Sigmoid colon (tissue), 7 donors: ENCODE results near the gene SELENOV. TPM values are rescaled to one million over a fixed set of nuclear protein-coding genes. Genes with fewer than 3 reads are reported as not detected.

Experiments used
- DNase-seq: peaks from one replicate; pipeline ENCODE4 v3.0.0-alpha.2; 2019
- H3K27ac ChIP-seq, 4 donors: fragments of 200-600 bp; sonication (generic); one replicate each; pipeline ENCODE4 v1.5.1; 2016 to 2019; ENCODE audit warnings: mild to moderate bottlenecking in 1 of 4
- H3K27me3 ChIP-seq, 3 donors: fragments of 200-600 bp; sonication (generic); one replicate each; pipeline ENCODE4 v1.5.1; 2019; ENCODE audit warnings: mild to moderate bottlenecking in 1 of 3
- H3K36me3 ChIP-seq, 4 donors: fragments of 200-600 bp; sonication (generic); one replicate each; pipeline ENCODE4 v1.5.1; 2016 to 2019
- H3K4me1 ChIP-seq, 4 donors: fragments of 200-600 bp; sonication (generic); one replicate each; pipeline ENCODE4 v1.5.1; 2017 to 2019
- H3K4me3 ChIP-seq, 4 donors: fragments of 200-600 bp; sonication (generic); one replicate each; pipeline ENCODE4 v1.5.1; 2017 to 2019; ENCODE audit warnings: mild to moderate bottlenecking in 2 of 4, moderate library complexity in 1 of 4
- H3K9me3 ChIP-seq, 4 donors: fragments of 200-600 bp in 3 of 4; sonication (generic) in 3 of 4; one replicate each; pipeline versions ENCODE4 v1.5.1 to v1.6.1; 2013 to 2019
- CTCF ChIP-seq, 4 experiments: fragments of 450-650 bp in 3 of 4; fragments of 200-600 bp in 1 of 4; IDR thresholded peaks; one replicate each; pipeline ENCODE4 v1.5.1; 2016 to 2019; ENCODE audit warnings: antibody characterized with exemption in 4 of 4, mild to moderate bottlenecking in 3 of 4, moderate library complexity in 2 of 4
- EP300 ChIP-seq, 4 donors: sonication (generic); formaldehyde crosslinking; IDR thresholded peaks; one replicate each; pipeline ENCODE4 v1.6.1; 2017; ENCODE audit warnings: antibody characterized with exemption in 4 of 4
- POLR2A ChIP-seq, 2 donors: fragments of 450-650 bp; IDR thresholded peaks; one replicate each; pipeline ENCODE4 v1.6.1; 2016; ENCODE audit warnings: antibody characterized with exemption in 2 of 2, mild to moderate bottlenecking in 2 of 2, moderate library complexity in 2 of 2
- POLR2AphosphoS5 ChIP-seq, 4 donors: sonication (generic); formaldehyde crosslinking; IDR thresholded peaks; one replicate each; pipeline ENCODE4 v1.6.1; 2017; ENCODE audit warnings: antibody characterized with exemption in 4 of 4
- WGBS, 2 donors: extraction: QIAGEN DNeasy Blood & Tissue Kit; methylation state at CpG; one replicate each; pipeline ENCODE4 v1.1.7; 2013; 5-methylcytosine and 5-hydroxymethylcytosine counted together
- intact Hi-C: fragments of 100-400 bp; cut with DNase I; formaldehyde crosslinking; loops from one replicate; pipeline ENCODE4 v1.15.1; 2023
- polyA plus RNA-seq, 3 donors: library from polyadenylated mRNA; stranded (reverse); fragments of 200-250 nt; gene quantifications; one replicate each; pipeline ENCODE4 v1.2.3, GENCODE V29; 2013
- total RNA-seq, 4 donors: library from RNA; depleted of rRNA; stranded (reverse); fragments of >200 nt; gene quantifications; one replicate each; pipeline ENCODE4 v1.1.0, GENCODE V29; 2016
- donor health status: healthy with polysubstance abuse.
- donor health status: Bipolar disorder and iron deficiency.
- donor health status: healthy.

SELENOV gene
- total and polyA plus RNA-seq, 7 donors: not detected

GRCh38 chr19:39515551-39516191 is 732 bp downstream of the SELENOV start:
- intact Hi-C loops: no loop called here
- Histone ChIP-seq H3K27ac (no peak overlapping the region), H3K9me3 (no peaks in the 10 kb centered on the region), H3K4me3 (peak overlapping the region; percentile 0 to 47 (median 34)), H3K4me1 (peaks cover 0 to 16% (median 14%) of the 10 kb centered on the region in 4 donors), H3K27me3 (peaks cover 18 to 62% (median 35%) of the 10 kb centered on the region in 3 donors), H3K36me3 (no peaks in the 10 kb centered on the region)
- TF ChIP-seq POLR2A (IDR thresholded peaks at IDR 0.05): no peak
- no peak for TF ChIP-seq EP300 (IDR thresholded peaks at IDR 0.05)
- TF ChIP-seq CTCF (IDR thresholded peaks at IDR 0.05): no peak
- no peak for TF ChIP-seq POLR2AphosphoS5 (IDR thresholded peaks at IDR 0.05)
- no peak for DNase-seq
- 4 to 8% methylated on average over 44 of the region's 44 CpGs for WGBS, 2 donors

- Histone ChIP-seq H3K27ac (no peak overlapping the region), H3K4me3 (no peak overlapping the region), H3K4me1 (peaks cover 0 to 16% (median 14%) of the 10 kb centered on the region in 4 donors), H3K9me3 (no peaks in the 10 kb centered on the region), H3K27me3 (peaks cover 18 to 56% (median 31%) of the 10 kb centered on the region in 3 donors), H3K36me3 (no peaks in the 10 kb centered on the region)
- no peak for DNase-seq
- 40 to 50% methylated on average over 6 of the region's 6 CpGs for WGBS, 2 donors
- intact Hi-C loops: no loop called here
- TF ChIP-seq EP300 (IDR thresholded peaks at IDR 0.05): no peak
- TF ChIP-seq CTCF (IDR thresholded peaks at IDR 0.05): no peak
- no peak for TF ChIP-seq POLR2AphosphoS5 (IDR thresholded peaks at IDR 0.05)
- no peak for TF ChIP-seq POLR2A (IDR thresholded peaks at IDR 0.05)
Measured at GRCh38 chr19:39516270-39516669, 1.3 kb downstream of the SELENOV start.

- Histone ChIP-seq H3K27ac (no peak overlapping the region), H3K4me1 (peaks cover 0 to 16% (median 14%) of the 10 kb centered on the region in 4 donors), H3K36me3 (no peaks in the 10 kb centered on the region), H3K9me3 (no peaks in the 10 kb centered on the region), H3K4me3 (no peak overlapping the region), H3K27me3 (peaks cover 18 to 46% (median 30%) of the 10 kb centered on the region in 3 donors)
- intact Hi-C loops: no loop called here
- no peak for DNase-seq
- no peak for TF ChIP-seq EP300 (IDR thresholded peaks at IDR 0.05)
- TF ChIP-seq CTCF (IDR thresholded peaks at IDR 0.05): no peak
- TF ChIP-seq POLR2AphosphoS5 (IDR thresholded peaks at IDR 0.05): no peak
- TF ChIP-seq POLR2A (IDR thresholded peaks at IDR 0.05): no peak
- 63 to 72% methylated on average over 3 of the region's 3 CpGs for WGBS, 2 donors
Measured at GRCh38 chr19:39517432-39517831, 2.5 kb downstream of the SELENOV start.

GRCh38 chr19:39518458-39518857 is 3.5 kb downstream of the SELENOV start:
- 64 to 77% methylated on average over 5 of the region's 5 CpGs for WGBS, 2 donors
- Histone ChIP-seq H3K27ac (no peak overlapping the region), H3K27me3 (peaks cover 18 to 36% (median 24%) of the 10 kb centered on the region in 3 donors), H3K9me3 (no peaks in the 10 kb centered on the region), H3K4me3 (no peak overlapping the region), H3K4me1 (peaks cover 0 to 16% (median 14%) of the 10 kb centered on the region in 4 donors), H3K36me3 (no peaks in the 10 kb centered on the region)
- TF ChIP-seq POLR2A (IDR thresholded peaks at IDR 0.05) (no peak), EP300 (IDR thresholded peaks at IDR 0.05) (no peak), CTCF (IDR thresholded peaks at IDR 0.05) (no peak), POLR2AphosphoS5 (IDR thresholded peaks at IDR 0.05) (no peak)
- no peak for DNase-seq
- intact Hi-C loops: no loop called here
